ENCODE results near the gene FXYD1.

- TF ChIP-seq CTCF (IDR thresholded peaks at IDR 0.05) (no peak), POLR2A (IDR thresholded peaks at IDR 0.05) (no peak)
Measured at GRCh38 chr19:35099155-35099896, 39.3 kb upstream of the FXYD1 start.

All from esophagus squamous epithelium (tissue), 4 donors.